ENCODE data around the gene SLC2A9. TPM values are rescaled to one million over a fixed set of nuclear protein-coding genes. Genes with fewer than 3 reads are reported as not detected.

SLC2A9 gene
- total and polyA plus RNA-seq, 2 of the 4 experiments (the other 2 are of a cell fraction) = 0.72 to 2.1 TPM

DNA sequence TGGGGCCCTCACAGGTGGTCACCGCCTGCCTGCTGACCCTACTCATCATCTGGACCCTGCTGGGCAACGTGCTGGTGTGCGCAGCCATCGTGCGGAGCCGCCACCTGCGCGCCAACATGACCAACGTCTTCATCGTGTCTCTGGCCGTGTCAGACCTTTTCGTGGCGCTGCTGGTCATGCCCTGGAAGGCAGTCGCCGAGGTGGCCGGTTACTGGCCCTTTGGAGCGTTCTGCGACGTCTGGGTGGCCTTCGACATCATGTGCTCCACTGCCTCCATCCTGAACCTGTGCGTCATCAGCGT is 239.2 kb downstream of the SLC2A9 start:
- H2AFZ ChIP-seq (replicated peaks; ENCODE audit: low read length, poor library complexity) = no peak overlapping the region
- dilution Hi-C loops (cut with HindIII; ENCODE audit: low sequenced_read_pairs, unreplicated experiment) = no loop called here
- CTCF ChIA-PET = no interaction called here

More for the DNA sequence above, 239.2 kb downstream of the SLC2A9 start:
- no peaks in the 10 kb centered on the region for H3K9me1 ChIP-seq (ENCODE audit: insufficient read depth, low read length)
- no peak overlapping the region for H2BK120ac ChIP-seq (ENCODE audit: low read depth, low read length)
- H3K36me3 ChIP-seq (ENCODE audit: control insufficient read depth, insufficient read depth, low read length) = no peaks in the 10 kb centered on the region
- H3K9me3 ChIP-seq (ENCODE audit: control insufficient read depth, insufficient read depth, low read length) = peaks cover 5% of the 10 kb centered on the region; the same call in 1 of the 2 replicates
- no peak overlapping the region for H3K23ac ChIP-seq (ENCODE audit: low read depth, low read length)
- no peaks in the 10 kb centered on the region for H3K27me3 ChIP-seq (ENCODE audit: control insufficient read depth, insufficient read depth, low read length)
- no peak overlapping the region for H2BK15ac ChIP-seq (ENCODE audit: low read depth, low read length)
- ATAC-seq (ENCODE audit: low read depth) = no peak
- no peak overlapping the region for H3K56ac ChIP-seq (ENCODE audit: extremely low read depth, insufficient read depth, low read length)
- no peak overlapping the region for H4K5ac ChIP-seq (ENCODE audit: low read depth, low read length)
- no peak overlapping the region for H3K4me2 ChIP-seq (ENCODE audit: low read depth, low read length)
- POLR2A ChIA-PET (ENCODE audit: unreplicated experiment) = no interaction called here
- H3K4me1 ChIP-seq (ENCODE audit: control insufficient read depth, insufficient read depth, low read length) = no peaks in the 10 kb centered on the region
- H4K91ac ChIP-seq (ENCODE audit: insufficient read depth, low read depth, low read length) = no peak overlapping the region
- H3K9ac ChIP-seq (ENCODE audit: low read depth, low read length) = no peak overlapping the region
- in situ Hi-C loops (cut with MboI; ENCODE audit: low sequenced_read_pairs) = no loop called here
- no peaks in the 10 kb centered on the region for H3K79me1 ChIP-seq (ENCODE audit: low read depth in 1 of 2, low read length in 2 of 2)
- intact Hi-C loops (cut with micrococcal nuclease) = no loop called here
- H4K8ac ChIP-seq (ENCODE audit: low read depth in 2 of 2, low read length in 2 of 2) = no peak overlapping the region
- no peak overlapping the region for H2AK5ac ChIP-seq (ENCODE audit: low read depth, low read length)
- no peak overlapping the region for H2BK5ac ChIP-seq (ENCODE audit: low read depth, low read length, poor library complexity, severe bottlenecking)
- no peak for TF ChIP-seq SMC3 (IDR thresholded peaks at IDR 0.05; ENCODE audit: low read depth, low read length)
- no peak for TF ChIP-seq NFE2L2 (IDR thresholded peaks at IDR 0.05; ENCODE audit: low read depth, low read length)
- TF ChIP-seq USF2 (IDR thresholded peaks at IDR 0.05; ENCODE audit: low read depth, low read length) = no peak
- TF ChIP-seq POLR2A (IDR thresholded peaks at IDR 0.05; ENCODE audit: low read depth, low read length) = no peak
- no peak for TF ChIP-seq FOS (IDR thresholded peaks at IDR 0.05; ENCODE audit: low read depth, low read length)
- no peak overlapping the region for H3K18ac ChIP-seq (ENCODE audit: low read depth, low read length)
- H3K27ac ChIP-seq (ENCODE audit: insufficient read depth, low read length) = no peak overlapping the region
- WGBS, 2 experiments (ENCODE audit: extremely low coverage in 2 of 2, insufficient read length in 1 of 2) = 51% methylated on average over 21 of the region's 22 CpGs; no CpG with 5 or more reads in 1 of the 2 experiments
- no peak overlapping the region for H2AK9ac ChIP-seq (replicated peaks; ENCODE audit: low read depth, low read length, poor library complexity)
- no peak overlapping the region for H3K14ac ChIP-seq (replicated peaks; ENCODE audit: low read depth, low read length)
- no peaks in the 10 kb centered on the region for H4K20me1 ChIP-seq (ENCODE audit: insufficient read depth, low read length)
- no peak overlapping the region for H3K4me3 ChIP-seq (ENCODE audit: insufficient read depth, low read depth, low read length)
- no peak for DNase-seq
- no TSS peak for BruUV-seq (replicated peaks)
- H3K4ac ChIP-seq (ENCODE audit: low read depth, low read length) = no peak overlapping the region
- no peak overlapping the region for H2BK20ac ChIP-seq (ENCODE audit: low read depth, low read length)
